MM.1S (cell line): ENCODE data around the gene TEX101.

ENCODE experiments used
- DNase-seq: peaks from one replicate; pipeline ENCODE4 v3.0.0-alpha.2; 2015
- H2AFZ ChIP-seq: fragments of 300-600 bp; sonication (generic); 2 replicates; pipeline ENCODE4 v1.6.0; 2016; ENCODE audit warnings: antibody characterized with exemption, low read length
- H3F3A ChIP-seq: fragments of 300-600 bp; sonication (generic); 2 replicates; pipeline ENCODE4 v1.6.1; 2016; ENCODE audit warnings: mild to moderate bottlenecking, antibody characterized with exemption, low read length, moderate library complexity, mixed read lengths; ENCODE audit not compliant: insufficient read depth
- H3K27ac ChIP-seq: fragments of 300-600 bp; sonication (generic); 2 replicates; pipeline ENCODE4 v1.5.1; 2016; ENCODE audit warnings: mild to moderate bottlenecking, low read length
- H3K27me3 ChIP-seq: fragments of 300-600 bp; sonication (generic); replicated peaks from 2 replicates; pipeline ENCODE4 v1.6.0; 2016; ENCODE audit warnings: low read length; ENCODE audit not compliant: insufficient read depth
- H3K36me3 ChIP-seq: fragments of 300-600 bp; sonication (generic); replicated peaks from 2 replicates; pipeline ENCODE4 v1.6.1; 2016; ENCODE audit warnings: mild to moderate bottlenecking, low read length, mixed read lengths; ENCODE audit not compliant: insufficient read depth
- H3K4me1 ChIP-seq: fragments of 300-600 bp; sonication (generic); 2 replicates; pipeline ENCODE4 v1.6.1; 2016; ENCODE audit warnings: low read length, mixed read lengths
- H3K4me2 ChIP-seq: fragments of 300-600 bp; sonication (generic); 2 replicates; pipeline ENCODE4 v1.6.0; 2016; ENCODE audit warnings: low read depth, low read length
- H3K4me3 ChIP-seq: fragments of 300-600 bp; sonication (generic); 2 replicates; pipeline ENCODE4 v1.5.1; 2016; ENCODE audit warnings: low read length, mixed read lengths
- H3K79me2 ChIP-seq: fragments of 300-600 bp; sonication (generic); 2 replicates; pipeline ENCODE4 v1.6.1; 2016; ENCODE audit warnings: mixed run types, low read length, mixed read lengths
- H3K9ac ChIP-seq: fragments of 300-600 bp; sonication (generic); 2 replicates; pipeline ENCODE4 v1.6.1; 2016; ENCODE audit warnings: low read length, mixed read lengths
- H3K9me2 ChIP-seq: fragments of 300-600 bp; sonication (generic); replicated peaks from 2 replicates; pipeline ENCODE4 v1.6.1; 2016; ENCODE audit warnings: mild to moderate bottlenecking, low read length, mixed read lengths; ENCODE audit not compliant: insufficient read depth
- H3K9me3 ChIP-seq: fragments of 300-600 bp; sonication (generic); replicated peaks from 2 replicates; pipeline ENCODE4 v1.6.1; 2016; ENCODE audit warnings: mild to moderate bottlenecking, low read length, mixed read lengths; ENCODE audit not compliant: insufficient read depth
- H4K20me1 ChIP-seq: fragments of 300-600 bp; sonication (generic); 2 replicates; pipeline ENCODE4 v1.6.1; 2016; ENCODE audit warnings: mild to moderate bottlenecking, low read length, moderate library complexity, mixed read lengths; ENCODE audit not compliant: insufficient read depth
- CTCF ChIP-seq: fragments of 300-600 bp; sonication (generic); IDR thresholded peaks from 2 replicates; pipeline ENCODE4 v1.5.1; 2016; ENCODE audit warnings: antibody characterized with exemption, low read length, mixed read lengths
- EZH2 ChIP-seq: fragments of 300-600 bp; sonication (generic); optimal IDR thresholded peaks from 2 replicates; pipeline ENCODE3; 2017; ENCODE audit warnings: low read depth, mild to moderate bottlenecking, antibody characterized with exemption, low read length, mixed read lengths
- EZH2phosphoT487 ChIP-seq: fragments of 300-600 bp; sonication (generic); IDR thresholded peaks from 2 replicates; pipeline ENCODE4 v1.6.1; 2018; ENCODE audit warnings: antibody characterized with exemption, low read length

Gene TEX101

DNA sequence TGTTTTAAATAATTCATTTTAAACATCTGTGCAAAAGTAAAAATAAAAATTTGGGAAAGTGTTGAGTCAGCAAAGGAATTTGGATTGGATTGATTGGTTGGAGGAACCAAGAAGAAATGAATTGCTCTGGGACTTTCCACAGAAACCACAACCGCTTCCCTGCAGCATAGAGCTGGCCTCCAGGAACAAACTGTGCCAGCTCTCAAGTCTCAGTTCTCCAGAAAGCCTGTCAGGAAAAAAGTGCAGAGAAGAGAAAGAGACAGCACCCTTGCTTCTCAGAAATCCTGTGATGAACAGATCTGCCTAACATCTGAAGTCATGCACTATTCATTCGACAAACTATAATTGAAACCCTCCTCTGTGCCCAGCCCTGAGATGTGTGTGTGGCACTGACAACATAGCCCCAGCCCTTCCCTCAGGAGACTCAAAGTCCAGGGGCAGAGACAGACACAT lies 35.9 kb downstream of the TEX101 start:
- TF ChIP-seq EZH2 (no peak), EZH2phosphoT487 (no peak), CTCF (no peak)
- H3F3A ChIP-seq, result no peaks in the 10 kb centered on the region
- no peak overlapping the region for H3K4me2 ChIP-seq
- no peaks in the 10 kb centered on the region for H3K4me1 ChIP-seq
- no peak overlapping the region for H2AFZ ChIP-seq
- H3K27ac ChIP-seq, result no peak overlapping the region
- no peaks in the 10 kb centered on the region for H3K9me2 ChIP-seq
- no peaks in the 10 kb centered on the region for H3K36me3 ChIP-seq
- no peak overlapping the region for H3K4me3 ChIP-seq
- H3K79me2 ChIP-seq, result no peaks in the 10 kb centered on the region
- DNase-seq, result no peak
- H3K9me3 ChIP-seq, result no peaks in the 10 kb centered on the region
- peaks cover 8% of the 10 kb centered on the region; the same call in 1 of the 2 replicates for H3K27me3 ChIP-seq
- H4K20me1 ChIP-seq, result no peaks in the 10 kb centered on the region
- no peak overlapping the region for H3K9ac ChIP-seq

DNA sequence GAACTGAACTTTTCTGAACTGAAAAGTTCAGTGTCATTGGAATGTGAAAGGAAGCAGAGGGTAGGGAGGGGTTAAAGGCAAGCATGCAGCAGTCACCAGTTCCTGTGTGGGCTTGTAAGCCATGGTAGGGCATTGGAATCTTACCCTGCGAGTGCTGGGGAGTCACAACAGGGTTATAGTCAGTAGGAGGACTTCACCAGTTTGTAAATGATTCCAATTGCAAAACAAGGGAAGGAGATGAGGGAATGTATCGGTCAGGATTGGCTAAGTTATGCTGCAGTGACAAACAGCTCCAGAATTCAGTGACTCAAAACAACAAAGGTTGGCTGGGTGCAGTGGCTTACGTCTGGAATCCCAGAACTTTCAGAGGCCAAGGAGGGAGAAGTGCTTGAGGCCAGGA lies 37.9 kb downstream of the TEX101 start:
- no peak for DNase-seq
- Histone ChIP-seq H3K36me3 (no peaks in the 10 kb centered on the region), H3K9me2 (no peaks in the 10 kb centered on the region), H2AFZ (no peak overlapping the region), H3K79me2 (no peaks in the 10 kb centered on the region), H3K4me2 (no peak overlapping the region), H3K9me3 (no peaks in the 10 kb centered on the region), H3K27ac (no peak overlapping the region), H3K4me1 (no peaks in the 10 kb centered on the region), H3K4me3 (no peak overlapping the region), H3F3A (no peaks in the 10 kb centered on the region), H3K9ac (no peak overlapping the region), H3K27me3 (peaks cover 13% of the 10 kb centered on the region; the same call in 1 of the 2 replicates), H4K20me1 (no peaks in the 10 kb centered on the region)
- TF ChIP-seq CTCF (no peak), EZH2phosphoT487 (no peak), EZH2 (no peak)

DNA sequence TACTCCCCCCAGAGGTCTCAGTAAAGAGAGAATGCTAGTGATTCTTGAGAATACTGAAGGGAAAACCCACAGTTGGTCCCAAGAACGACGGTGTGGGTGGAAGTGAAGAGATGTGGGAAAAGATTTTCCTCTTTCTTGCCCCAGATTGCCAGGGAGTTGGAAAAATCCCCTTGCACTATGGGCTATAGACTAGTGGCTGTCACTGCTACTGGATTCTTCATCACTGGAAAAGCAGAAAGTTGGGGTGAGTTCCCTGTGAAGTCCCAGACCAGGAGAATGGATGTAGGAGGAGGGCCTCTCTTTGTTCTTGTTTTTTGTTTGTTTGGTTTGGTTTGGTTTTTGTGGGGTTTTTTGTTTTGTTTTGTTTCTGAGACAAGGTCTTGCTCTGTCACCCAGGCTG lies 39.3 kb downstream of the TEX101 start:
- Histone ChIP-seq H3K4me3 (no peak overlapping the region), H2AFZ (no peak overlapping the region), H3K9me2 (no peaks in the 10 kb centered on the region), H3K9me3 (no peaks in the 10 kb centered on the region), H3K4me1 (no peaks in the 10 kb centered on the region), H3K79me2 (no peaks in the 10 kb centered on the region), H3K9ac (no peak overlapping the region), H3K27ac (no peak overlapping the region), H3F3A (no peaks in the 10 kb centered on the region), H4K20me1 (no peaks in the 10 kb centered on the region), H3K4me2 (no peak overlapping the region), H3K36me3 (no peaks in the 10 kb centered on the region), H3K27me3 (peaks cover 13% of the 10 kb centered on the region; the same call in 1 of the 2 replicates)
- no peak for DNase-seq
- no peak for TF ChIP-seq EZH2phosphoT487
- TF ChIP-seq EZH2, result no peak
- TF ChIP-seq CTCF, result no peak
